ENCODE results near the gene RLF.

Gene RLF

GRCh38 chr1:40161125-40161887 lies at the start of gene RLF:
RLF (plus strand) TSS chr1:40161387; CDS start chr1:40161400, 13 bp downstream.
- DNase-seq (ENCODE audit: low read depth), result peak; percentile 90

- no peak for DNase-seq (ENCODE audit: low read depth)
These were observed 46.8 kb upstream of the RLF start for GRCh38 chr1:40114400-40114799.

GRCh38 chr1:40120128-40120527 lies 41.1 kb upstream of the RLF start:
- DNase-seq (ENCODE audit: low read depth), result no peak

GRCh38 chr1:40122855-40123254 lies 38.3 kb upstream of the RLF start:
- no peak for DNase-seq (ENCODE audit: low read depth)

- no peak for DNase-seq (ENCODE audit: low read depth)
These were observed 30.3 kb upstream of the RLF start for GRCh38 chr1:40130892-40131291.

GRCh38 chr1:40132383-40133311 lies 28.5 kb upstream of the RLF start:
- no peak for DNase-seq (ENCODE audit: low read depth)

- DNase-seq (ENCODE audit: low read depth), result no peak
These were observed 27.9 kb upstream of the RLF start for GRCh38 chr1:40133312-40133665.

- DNase-seq (ENCODE audit: low read depth), result no peak
These were observed 27.3 kb upstream of the RLF start for GRCh38 chr1:40133839-40134238.

- DNase-seq (ENCODE audit: low read depth), result no peak
These were observed 20.8 kb upstream of the RLF start for GRCh38 chr1:40140211-40140973.

- no peak for DNase-seq (ENCODE audit: low read depth)
These were observed 19.2 kb upstream of the RLF start for GRCh38 chr1:40141878-40142535.

GRCh38 chr1:40143891-40144575 lies 17.2 kb upstream of the RLF start:
- DNase-seq (ENCODE audit: low read depth), result no peak

GRCh38 chr1:40151457-40152079 lies 9.6 kb upstream of the RLF start:
- DNase-seq (ENCODE audit: low read depth), result no peak

GRCh38 chr1:40153073-40153770 lies 8.0 kb upstream of the RLF start:
- no peak for DNase-seq (ENCODE audit: low read depth)

GRCh38 chr1:40155135-40155534 lies 6.1 kb upstream of the RLF start:
- no peak for DNase-seq (ENCODE audit: low read depth)

- no peak for DNase-seq (ENCODE audit: low read depth)
These were observed 5.3 kb upstream of the RLF start for GRCh38 chr1:40155910-40156309.

- no peak for DNase-seq (ENCODE audit: low read depth)
These were observed 422 bp upstream of the RLF start for GRCh38 chr1:40160806-40161124.

- DNase-seq (ENCODE audit: low read depth), result no peak
These were observed 756 bp downstream of the RLF start for GRCh38 chr1:40161888-40162397.

GRCh38 chr1:40162753-40163441 lies 1.7 kb downstream of the RLF start:
- DNase-seq (ENCODE audit: low read depth), result no peak

GRCh38 chr1:40167317-40167716 lies 6.1 kb downstream of the RLF start:
- DNase-seq (ENCODE audit: low read depth), result no peak

GRCh38 chr1:40171036-40171435 lies 9.8 kb downstream of the RLF start:
- no peak for DNase-seq (ENCODE audit: low read depth)

Data from stromal cell of bone marrow (primary cell).